Stimulated activated CD4-positive, alpha-beta T cell treated with anti-CD3 and anti-CD28 coated beads, Interleukin-15, amount 100 ng/mL, for 1 hour (primary cell): ENCODE results near the gene GNG14.
A peak's percentile ranks its signal among the peaks of the same experiment; 100 is the strongest.
"Not testable (repeated sequence)": the region's sequence is repeated elsewhere in the genome, so short reads cannot be mapped to it uniquely, and the experiment has no call there.

Source experiments
- DNase-seq, 2 donors: peaks; one replicate each; pipeline ENCODE4 v3.0.0-alpha.2; 2020; ENCODE audit warnings: low read depth in 1 of 2, low spot score in 1 of 2

GNG14 gene

GRCh38 chr19:12667731-12668302 lies 20.0 kb upstream of the GNG14 start:
- DNase-seq = no peak

DNA sequence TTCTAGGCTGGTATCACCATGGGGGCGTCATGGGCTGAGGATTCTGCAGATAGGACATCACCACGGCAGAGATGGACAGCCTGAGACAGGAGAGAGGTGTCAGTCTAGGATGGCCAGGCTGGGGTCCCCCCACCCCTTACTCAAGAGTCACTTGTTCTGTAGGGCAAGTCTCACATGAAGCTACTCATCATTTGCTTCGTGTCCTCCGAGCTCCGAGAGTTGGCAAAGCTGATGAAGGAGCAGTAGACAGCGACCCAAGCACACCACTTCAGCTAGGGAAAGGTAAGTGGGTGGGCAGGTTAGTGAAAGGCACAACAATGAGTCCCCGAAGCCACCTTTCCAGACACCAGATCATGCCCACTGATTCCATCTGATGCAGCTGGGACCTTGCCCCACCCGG lies 19.5 kb upstream of the GNG14 start:
- no peak for DNase-seq

- DNase-seq = peak; percentile 29 to 49
Observed at GRCh38 chr19:12668932-12669269, 18.9 kb upstream of the GNG14 start.

DNA sequence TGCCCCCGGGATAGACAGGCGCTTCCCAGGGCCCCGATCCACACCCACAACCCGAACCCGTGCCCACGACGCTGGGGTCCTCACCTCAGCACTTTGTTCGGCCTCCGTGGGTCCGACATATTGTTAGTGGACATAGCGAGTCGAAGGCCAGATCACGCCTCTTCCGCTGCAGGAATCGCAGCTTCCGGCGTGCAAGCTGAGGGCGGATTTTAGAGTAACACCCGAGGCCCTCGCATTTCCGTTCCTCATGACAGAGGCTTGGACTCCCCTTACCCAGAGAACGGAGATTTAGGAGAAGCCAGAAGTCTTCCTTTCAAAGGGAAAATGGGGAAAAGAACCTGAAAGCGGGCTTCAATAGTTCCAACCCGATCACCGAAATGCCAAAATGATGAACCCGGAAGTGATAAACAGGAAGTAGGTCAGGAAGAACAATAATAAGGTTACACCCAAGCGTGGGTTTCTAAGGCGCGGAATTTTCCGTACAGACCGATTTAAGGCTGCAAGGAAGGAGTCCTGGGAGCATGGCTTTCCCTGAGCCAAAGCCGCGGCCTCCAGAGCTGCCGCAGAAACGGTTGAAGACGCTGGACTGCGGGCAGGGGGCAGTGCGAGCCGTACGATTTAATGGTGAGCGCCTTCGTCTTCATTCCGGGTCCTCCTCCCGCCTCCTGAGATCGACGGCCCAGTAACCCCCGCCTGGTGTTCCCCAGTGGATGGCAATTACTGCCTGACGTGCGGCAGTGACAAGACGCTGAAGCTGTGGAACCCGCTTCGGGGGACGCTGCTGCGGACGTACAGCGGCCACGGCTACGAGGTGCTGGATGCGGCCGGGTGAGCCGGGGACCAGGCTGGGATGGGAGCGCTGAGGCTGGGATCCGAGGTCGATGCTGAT lies 18.3 kb upstream of the GNG14 start:
- peak; percentile 54 to 62 for DNase-seq

DNA sequence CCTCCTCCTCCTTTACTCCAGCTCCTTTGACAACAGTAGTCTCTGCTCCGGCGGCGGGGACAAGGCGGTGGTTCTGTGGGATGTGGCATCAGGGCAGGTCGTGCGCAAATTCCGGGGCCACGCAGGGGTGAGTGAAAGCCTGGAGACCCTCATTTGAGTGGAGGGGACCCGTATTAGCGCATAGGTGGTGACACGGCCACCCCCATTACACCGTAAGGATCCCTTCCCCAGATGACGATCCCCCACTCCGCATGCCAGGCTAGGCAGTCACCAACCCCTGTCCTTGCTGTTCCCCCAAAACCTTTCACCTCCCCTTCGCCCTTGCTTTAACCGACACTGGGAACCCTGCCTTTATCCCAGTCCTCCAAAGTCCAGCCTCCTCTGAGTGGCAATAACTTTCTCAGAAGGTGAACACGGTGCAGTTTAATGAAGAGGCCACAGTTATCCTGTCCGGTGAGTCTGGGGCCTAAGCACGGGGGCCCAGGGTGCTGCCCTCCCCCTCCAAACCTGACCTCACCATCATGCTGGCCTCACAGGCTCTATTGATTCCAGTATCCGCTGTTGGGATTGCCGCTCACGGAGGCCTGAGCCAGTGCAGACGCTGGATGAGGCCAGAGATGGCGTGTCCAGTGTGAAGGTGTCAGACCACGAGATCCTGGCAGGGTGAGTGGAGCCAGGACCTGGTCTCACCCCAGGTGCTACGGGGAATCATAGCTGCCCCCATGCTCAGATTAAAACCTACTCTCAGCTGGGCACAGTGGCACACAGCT lies 17.5 kb upstream of the GNG14 start:
- DNase-seq = no peak

DNA sequence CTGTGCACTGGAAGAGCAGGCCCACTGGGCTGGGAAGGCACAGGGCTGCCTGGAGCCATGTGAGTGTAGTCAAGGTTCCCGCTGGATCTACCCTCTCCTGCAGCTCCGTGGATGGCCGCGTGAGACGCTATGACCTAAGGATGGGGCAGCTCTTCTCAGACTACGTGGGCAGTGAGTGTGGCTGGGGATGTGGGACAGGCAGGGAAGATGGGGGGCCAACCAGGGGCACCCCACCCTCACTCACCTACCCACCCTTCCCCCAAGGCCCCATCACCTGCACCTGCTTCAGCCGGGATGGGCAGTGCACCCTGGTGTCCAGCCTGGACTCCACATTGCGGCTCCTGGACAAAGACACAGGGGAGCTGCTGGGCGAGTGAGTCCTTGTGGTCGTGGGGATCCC lies 15.1 kb upstream of the GNG14 start:
- no peak for DNase-seq

DNA sequence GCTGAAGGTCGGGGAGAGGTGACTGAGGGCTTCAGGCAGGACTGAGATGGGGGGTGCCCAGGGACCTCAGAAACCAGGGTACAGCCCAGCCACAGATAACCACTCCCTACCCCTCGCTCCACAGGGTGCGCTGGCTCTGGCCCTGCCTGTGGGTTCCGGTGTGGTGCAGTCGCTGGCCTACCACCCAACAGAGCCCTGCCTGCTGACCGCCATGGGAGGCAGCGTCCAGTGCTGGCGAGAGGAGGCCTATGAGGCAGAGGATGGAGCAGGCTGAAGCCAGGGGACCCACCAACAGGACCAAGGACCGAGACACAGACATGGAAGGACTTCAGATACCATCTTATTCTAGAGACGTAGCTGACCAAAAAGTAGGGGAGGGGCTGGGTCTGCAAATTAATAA lies 12.4 kb upstream of the GNG14 start:
- no peak for DNase-seq

GRCh38 chr19:12675940-12676339 lies 11.9 kb upstream of the GNG14 start:
- DNase-seq = no peak

DNA sequence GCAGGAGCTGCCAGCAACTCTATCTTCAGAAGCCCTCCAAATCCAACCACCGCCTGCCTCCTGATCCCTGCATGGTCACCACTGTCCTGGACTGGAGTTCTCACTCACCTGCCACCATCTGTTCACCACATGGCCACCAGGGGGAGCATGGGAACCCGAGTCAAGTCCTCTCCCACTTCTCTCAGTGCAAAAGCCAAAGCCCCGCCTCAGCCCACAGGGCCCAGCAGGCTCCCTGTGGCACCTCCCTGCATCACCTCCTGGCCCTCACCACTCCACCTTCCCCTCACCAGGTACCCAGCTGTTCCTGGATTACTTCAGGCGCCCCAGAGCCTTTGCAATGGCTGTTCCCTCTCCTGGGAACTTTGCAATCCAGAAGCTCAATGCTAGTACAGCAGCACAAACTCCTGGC lies 11.4 kb upstream of the GNG14 start:
- peak; percentile 62 to 78 for DNase-seq

- no peak for DNase-seq
Observed at GRCh38 chr19:12676928-12677327, 10.9 kb upstream of the GNG14 start.

- DNase-seq = not testable (repeated sequence)
Observed at GRCh38 chr19:12678039-12678438, 9.8 kb upstream of the GNG14 start.

GRCh38 chr19:12680034-12680433 lies 7.8 kb upstream of the GNG14 start:
- no peak for DNase-seq

DNA sequence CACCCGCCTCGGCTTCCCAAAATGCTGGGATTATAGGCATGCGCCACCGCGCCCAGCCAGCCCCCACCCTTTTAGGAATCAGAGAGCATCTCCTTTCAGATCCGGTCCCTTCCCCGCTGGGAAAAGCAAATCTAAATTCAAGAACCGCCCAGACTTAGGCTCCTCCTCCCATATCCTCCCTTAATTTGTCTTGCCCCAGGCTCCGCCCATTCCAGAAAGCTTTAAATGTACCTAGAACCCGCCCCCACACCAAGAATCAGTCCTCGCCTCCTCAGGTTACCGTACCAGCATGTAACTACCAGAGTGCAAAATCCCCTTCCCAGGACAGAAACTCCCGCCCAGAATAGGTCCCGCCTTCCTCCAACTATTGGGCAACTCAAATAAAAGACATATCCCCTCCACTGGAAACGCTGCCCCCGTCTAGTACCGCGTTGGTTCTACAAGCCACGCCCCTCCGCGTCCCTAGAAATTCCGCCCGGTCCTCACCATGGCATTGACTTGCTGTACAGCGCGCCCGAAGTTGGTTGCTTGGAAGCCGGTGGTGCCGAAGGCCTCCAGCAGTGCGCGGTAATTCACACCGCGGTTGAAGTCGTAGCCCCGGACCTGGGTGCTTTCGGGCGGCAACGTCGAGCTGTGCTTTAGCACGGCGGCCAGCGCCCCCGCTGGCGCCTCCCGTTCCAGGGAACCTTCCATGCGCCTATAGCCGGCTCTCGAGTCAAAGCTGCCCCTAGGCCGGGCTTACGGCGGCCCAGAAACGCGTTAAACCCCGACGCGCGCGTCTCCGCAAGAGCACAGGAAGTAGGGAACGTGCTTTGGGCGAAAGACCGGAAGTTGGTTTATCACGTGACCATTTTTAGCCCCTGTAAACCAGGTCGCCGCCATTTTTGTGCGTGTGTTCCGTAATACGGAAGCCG lies 6.5 kb upstream of the GNG14 start, which contains the start of gene DHPS:
TSS of gene DHPS (minus strand) at position 807 of the 914 bp plus-strand sequence. CDS start at position 693, 114 bp downstream.
- peak; percentile 74 for DNase-seq

DNA sequence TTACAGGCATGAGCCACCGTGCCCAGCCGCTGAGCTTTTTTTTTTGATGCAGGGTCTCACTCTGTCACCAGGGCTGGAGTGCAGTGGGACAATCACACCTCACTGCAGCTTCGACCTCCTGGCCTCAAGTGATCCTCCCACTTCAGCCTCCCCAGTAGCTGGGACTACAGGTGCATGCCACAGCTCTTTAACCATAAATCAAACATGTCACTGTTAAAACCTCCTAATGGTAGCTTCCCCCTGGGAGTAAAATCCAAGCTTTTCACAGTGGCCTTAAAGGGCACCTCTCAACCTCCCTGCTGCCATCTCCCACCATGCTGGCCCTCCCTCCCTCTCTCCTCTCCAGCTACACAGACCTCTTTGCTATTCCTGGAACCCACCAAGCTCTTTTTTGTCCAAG lies 2.0 kb upstream of the GNG14 start:
- no peak for DNase-seq

GRCh38 chr19:12689012-12689411 lies 1.2 kb downstream of the GNG14 start:
- no peak for DNase-seq

DNA sequence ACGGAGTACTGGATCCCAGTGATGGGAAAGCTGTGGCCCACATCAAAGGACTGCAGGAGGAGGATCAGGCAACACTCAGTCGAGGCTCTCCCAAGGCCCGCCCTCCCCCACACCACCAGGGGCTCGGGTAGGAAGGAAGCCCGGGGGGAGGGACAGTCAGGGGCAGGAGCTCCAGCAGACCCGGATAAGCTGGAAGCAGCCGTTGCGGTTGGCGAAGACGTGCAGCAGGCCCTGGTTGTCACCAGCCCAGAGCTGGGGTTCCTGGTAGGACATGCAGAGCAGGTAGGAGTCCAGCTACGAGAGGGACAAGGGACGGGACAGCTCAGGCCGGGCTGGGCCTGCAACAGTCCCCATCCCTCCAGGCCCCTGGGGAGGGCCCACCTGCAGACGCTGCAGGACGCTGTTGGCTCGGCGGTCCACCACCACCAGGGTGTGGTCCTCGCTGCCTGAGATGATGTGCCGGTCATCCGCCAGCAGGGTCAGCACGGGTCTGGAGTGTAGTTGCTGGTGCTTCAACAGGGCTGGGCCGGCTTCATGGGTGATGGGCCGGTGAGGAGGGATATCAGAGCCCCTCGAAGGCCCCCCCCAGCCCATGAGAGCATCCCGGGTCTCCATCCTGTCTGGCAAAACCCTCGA lies 1.9 kb downstream of the GNG14 start:
- no peak for DNase-seq

DNA sequence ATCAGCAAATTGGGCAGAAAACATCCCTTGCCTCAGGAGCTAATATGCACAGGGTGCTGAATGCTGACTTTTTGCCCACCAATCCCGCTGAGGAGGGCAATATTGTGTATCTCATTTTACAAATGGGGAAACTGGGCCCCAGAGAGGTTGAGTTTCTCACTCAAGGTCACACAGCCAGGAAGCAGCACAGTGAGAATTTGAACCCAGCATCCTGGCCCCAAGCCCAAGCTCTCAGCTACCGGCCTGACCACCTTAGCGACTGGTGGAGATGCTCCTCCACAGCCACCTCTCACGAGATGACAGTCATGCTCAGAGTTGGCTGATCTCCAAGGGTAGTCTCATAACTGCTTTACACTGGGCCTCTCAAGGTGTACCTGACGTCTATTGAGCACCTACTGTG lies 5.2 kb downstream of the GNG14 start:
- no peak for DNase-seq

- DNase-seq = no peak
Observed at GRCh38 chr19:12694641-12695040, 6.8 kb downstream of the GNG14 start.

- no peak for DNase-seq
Observed at GRCh38 chr19:12695096-12695495, 7.3 kb downstream of the GNG14 start.

DNA sequence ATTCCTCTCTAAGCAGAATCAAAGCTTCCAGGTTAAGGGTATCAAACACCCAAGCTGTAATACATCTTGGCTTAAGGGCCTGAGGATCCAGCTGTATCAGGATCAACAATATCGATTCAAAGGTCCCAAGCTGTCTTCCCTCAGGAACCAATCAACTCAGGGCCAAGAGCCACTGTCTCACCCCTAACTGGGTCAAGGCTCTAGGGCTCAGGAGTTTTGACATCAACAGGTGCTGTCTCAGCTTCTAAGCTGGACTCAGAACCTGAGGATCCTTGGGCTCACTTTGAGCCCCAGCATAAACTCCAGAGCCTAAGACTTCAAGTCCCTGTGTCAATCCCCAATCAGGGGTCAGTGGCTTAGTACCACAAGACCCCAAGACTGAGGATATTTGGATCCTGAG lies 7.7 kb downstream of the GNG14 start:
- no peak for DNase-seq

- DNase-seq = peak in 1 of 2 donors; percentile 21
Observed at GRCh38 chr19:12695997-12696365, 8.2 kb downstream of the GNG14 start.
